ENCODE measurements around the gene SALL3. TPM values are rescaled to one million over a fixed set of nuclear protein-coding genes. Genes with fewer than 3 reads are reported as not detected.

Gene SALL3
- total RNA-seq, 2 donors from 2014 or later = 0.05 TPM; not detected in 1

DNA sequence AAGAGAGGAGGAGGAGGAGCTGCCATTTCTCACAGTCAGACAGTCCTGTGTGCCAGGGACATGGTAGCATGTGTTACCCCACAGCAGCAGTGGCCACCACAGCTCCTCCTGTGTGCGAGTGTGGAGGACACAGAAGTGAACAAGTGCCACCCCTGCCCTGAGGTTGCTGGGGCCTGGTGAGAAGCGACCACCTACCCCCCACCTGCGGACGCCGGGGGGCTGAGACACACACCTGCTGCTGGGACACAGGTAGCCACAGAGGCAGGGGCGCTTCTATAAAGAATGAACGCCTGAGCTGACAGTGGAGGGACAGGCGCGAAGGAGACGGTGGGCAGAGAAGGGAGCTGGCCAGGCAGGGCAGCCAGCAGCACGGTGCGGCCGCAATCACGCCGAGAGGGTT, 32.3 kb upstream of the SALL3 start:
- intact Hi-C loops (cut with DNase I) = no loop called here
- no peaks in the 10 kb centered on the region for H3K27me3 ChIP-seq
- no peak overlapping the region for H3K27ac ChIP-seq
- no peak overlapping the region for H3K4me3 ChIP-seq
- TF ChIP-seq, protein P1, sequence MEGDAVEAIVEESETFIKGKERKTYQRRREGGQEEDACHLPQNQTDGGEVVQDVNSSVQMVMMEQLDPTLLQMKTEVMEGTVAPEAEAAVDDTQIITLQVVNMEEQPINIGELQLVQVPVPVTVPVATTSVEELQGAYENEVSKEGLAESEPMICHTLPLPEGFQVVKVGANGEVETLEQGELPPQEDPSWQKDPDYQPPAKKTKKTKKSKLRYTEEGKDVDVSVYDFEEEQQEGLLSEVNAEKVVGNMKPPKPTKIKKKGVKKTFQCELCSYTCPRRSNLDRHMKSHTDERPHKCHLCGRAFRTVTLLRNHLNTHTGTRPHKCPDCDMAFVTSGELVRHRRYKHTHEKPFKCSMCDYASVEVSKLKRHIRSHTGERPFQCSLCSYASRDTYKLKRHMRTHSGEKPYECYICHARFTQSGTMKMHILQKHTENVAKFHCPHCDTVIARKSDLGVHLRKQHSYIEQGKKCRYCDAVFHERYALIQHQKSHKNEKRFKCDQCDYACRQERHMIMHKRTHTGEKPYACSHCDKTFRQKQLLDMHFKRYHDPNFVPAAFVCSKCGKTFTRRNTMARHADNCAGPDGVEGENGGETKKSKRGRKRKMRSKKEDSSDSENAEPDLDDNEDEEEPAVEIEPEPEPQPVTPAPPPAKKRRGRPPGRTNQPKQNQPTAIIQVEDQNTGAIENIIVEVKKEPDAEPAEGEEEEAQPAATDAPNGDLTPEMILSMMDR (IDR thresholded peaks at IDR 0.05) = no peak
- H3K9ac ChIP-seq (ENCODE audit: low read depth in 2 of 2, low read length in 2 of 2) = no peak overlapping the region
- no peaks in the 10 kb centered on the region for H3K36me3 ChIP-seq
- no peak for DNase-seq
- H3K4me1 ChIP-seq = no peaks in the 10 kb centered on the region
- no peaks in the 10 kb centered on the region for H3K9me3 ChIP-seq

DNA sequence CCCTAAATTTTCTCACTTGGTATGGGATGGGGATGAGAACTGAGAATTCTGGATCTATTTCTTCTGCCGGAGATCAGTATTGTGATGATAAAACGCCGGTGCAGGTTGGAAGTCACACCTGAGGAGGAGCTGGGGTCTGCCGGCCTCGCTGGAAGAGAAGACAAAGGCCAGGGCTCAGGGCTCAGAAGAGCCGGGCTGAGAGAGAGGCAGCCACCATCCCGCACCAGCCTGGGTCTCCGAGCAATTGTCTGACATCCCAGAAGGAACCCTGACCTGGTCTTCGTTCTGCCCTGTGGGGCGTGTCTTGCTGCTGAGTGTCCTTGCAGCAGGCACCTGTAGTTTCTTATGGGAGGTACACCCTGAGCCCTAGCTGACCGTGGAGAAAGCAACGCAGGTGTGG, 31.4 kb upstream of the SALL3 start:
- H3K4me3 ChIP-seq = no peak overlapping the region
- H3K9me3 ChIP-seq = no peaks in the 10 kb centered on the region
- H3K27ac ChIP-seq = no peak overlapping the region
- TF ChIP-seq, protein P1 (IDR thresholded peaks at IDR 0.05) = no peak
- H3K27me3 ChIP-seq = no peaks in the 10 kb centered on the region
- no peak for DNase-seq
- no peaks in the 10 kb centered on the region for H3K36me3 ChIP-seq
- H3K9ac ChIP-seq (ENCODE audit: low read depth in 2 of 2, low read length in 2 of 2) = no peak overlapping the region
- no peaks in the 10 kb centered on the region for H3K4me1 ChIP-seq
- intact Hi-C loops (cut with DNase I) = no loop called here

DNA sequence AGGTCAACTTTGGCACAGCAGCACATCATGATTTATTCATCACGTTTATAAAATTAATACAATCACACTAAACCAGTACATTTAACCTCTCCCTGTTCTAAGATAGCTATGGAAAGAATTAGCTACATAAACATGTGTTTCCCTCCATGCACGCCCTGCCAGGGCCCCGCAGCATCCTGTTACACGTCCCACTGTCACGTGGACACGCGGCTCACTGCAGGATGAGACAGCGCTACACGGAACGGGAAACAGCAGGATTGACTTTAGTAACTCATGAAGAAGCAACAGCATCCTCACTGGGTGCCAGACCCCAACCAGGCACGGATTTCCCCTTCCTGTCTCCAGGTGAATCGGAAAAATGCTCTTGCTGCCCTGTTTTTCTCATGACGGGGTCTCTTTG, 30.9 kb upstream of the SALL3 start:
- intact Hi-C loops (cut with DNase I) = no loop called here

DNA sequence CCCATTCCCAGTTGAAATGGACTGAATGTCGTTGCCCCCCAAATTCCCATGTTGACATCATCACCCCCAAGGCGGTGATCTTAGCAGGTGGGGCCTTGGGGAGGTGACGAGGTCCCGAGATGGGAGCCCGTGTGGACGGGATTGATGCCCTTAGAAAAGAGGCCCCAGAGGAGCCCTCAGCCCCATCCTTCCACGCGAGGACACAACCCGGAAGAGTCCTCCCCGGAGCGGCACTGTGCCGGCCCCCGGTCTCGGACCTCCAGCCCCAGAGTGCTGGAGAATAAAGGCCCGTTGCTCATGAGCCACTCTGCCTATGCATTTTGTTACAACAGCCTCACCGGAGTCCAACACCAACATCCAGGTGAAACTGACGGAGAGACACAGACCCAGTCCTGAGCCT, 30.4 kb upstream of the SALL3 start:
- Histone ChIP-seq H3K4me1 (no peaks in the 10 kb centered on the region), H3K36me3 (no peaks in the 10 kb centered on the region), H3K9ac (ENCODE audit: low read depth in 2 of 2, low read length in 2 of 2) (no peak overlapping the region), H3K9me3 (no peaks in the 10 kb centered on the region), H3K27me3 (no peaks in the 10 kb centered on the region), H3K27ac (no peak overlapping the region), H3K4me3 (no peak overlapping the region)
- no peak for DNase-seq
- intact Hi-C loops (cut with DNase I) = no loop called here
- TF ChIP-seq, protein P1 (IDR thresholded peaks at IDR 0.05) = no peak

More for the DNA sequence above, 30.9 kb upstream of the SALL3 start:
- Histone ChIP-seq H3K27ac (no peak overlapping the region), H3K9ac (ENCODE audit: low read depth in 2 of 2, low read length in 2 of 2) (no peak overlapping the region), H3K36me3 (no peaks in the 10 kb centered on the region), H3K27me3 (no peaks in the 10 kb centered on the region), H3K4me1 (no peaks in the 10 kb centered on the region), H3K4me3 (no peak overlapping the region), H3K9me3 (no peaks in the 10 kb centered on the region)
- DNase-seq = no peak
- TF ChIP-seq, protein P1 (IDR thresholded peaks at IDR 0.05) = no peak

DNA sequence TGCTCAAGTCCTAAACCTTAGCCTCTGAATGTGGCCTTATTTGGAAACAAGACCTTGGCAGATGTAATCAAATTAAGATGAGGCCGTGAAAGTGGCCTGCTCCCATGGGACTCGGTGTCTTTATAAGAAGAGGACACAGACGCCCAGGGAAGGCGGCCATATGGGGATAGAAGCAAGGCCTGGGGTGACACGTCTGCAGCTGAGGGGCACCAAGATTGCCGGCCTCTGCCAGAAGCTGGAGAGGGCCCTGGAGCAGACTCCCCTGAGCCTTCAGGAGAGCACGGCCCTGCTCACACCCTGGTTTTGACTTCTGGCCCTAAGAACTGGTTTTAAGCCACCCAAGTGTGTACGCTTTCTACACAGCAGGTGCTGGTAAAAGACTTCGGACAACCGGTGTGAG, 29.2 kb upstream of the SALL3 start:
- H3K9me3 ChIP-seq = no peaks in the 10 kb centered on the region
- intact Hi-C loops (cut with DNase I) = no loop called here
- H3K9ac ChIP-seq (ENCODE audit: low read depth in 2 of 2, low read length in 2 of 2) = no peak overlapping the region
- DNase-seq = no peak
- TF ChIP-seq, protein P1 (IDR thresholded peaks at IDR 0.05) = no peak
- no peaks in the 10 kb centered on the region for H3K27me3 ChIP-seq
- no peaks in the 10 kb centered on the region for H3K4me1 ChIP-seq
- no peak overlapping the region for H3K27ac ChIP-seq
- H3K4me3 ChIP-seq = no peak overlapping the region
- no peaks in the 10 kb centered on the region for H3K36me3 ChIP-seq

DNA sequence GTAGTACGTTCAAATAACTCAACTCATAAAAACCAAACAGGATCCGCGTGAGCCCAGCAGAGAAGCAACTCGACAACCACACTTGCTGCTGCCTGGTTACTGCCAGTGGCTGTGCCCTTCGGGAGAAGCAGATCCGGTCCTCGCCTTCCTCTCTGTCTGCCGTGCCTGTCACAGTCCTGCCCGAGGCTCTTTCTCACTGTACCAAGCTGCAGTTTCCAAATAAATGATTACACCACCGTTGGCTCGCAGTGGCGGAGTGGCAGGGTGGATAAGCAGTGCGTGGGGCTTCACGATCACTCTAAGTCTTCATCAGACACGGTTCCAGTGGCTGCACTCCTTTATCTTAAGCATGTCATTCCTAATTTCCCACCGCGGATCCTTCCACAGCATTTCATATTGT, 26.1 kb upstream of the SALL3 start:
- Histone ChIP-seq H3K9ac (ENCODE audit: low read depth in 2 of 2, low read length in 2 of 2) (no peak overlapping the region), H3K9me3 (no peaks in the 10 kb centered on the region), H3K27me3 (no peaks in the 10 kb centered on the region), H3K36me3 (no peaks in the 10 kb centered on the region), H3K4me1 (no peaks in the 10 kb centered on the region), H3K27ac (no peak overlapping the region), H3K4me3 (no peak overlapping the region)
- intact Hi-C loops (cut with DNase I) = no loop called here
- TF ChIP-seq, protein P1 (IDR thresholded peaks at IDR 0.05) = no peak
- no peak for DNase-seq
